Spinal cord (tissue), 10 donors: ENCODE measurements around the gene CDKN2B-AS1. TPM values are rescaled to one million over a fixed set of nuclear protein-coding genes. Genes with fewer than 3 reads are reported as not detected.
A peak's percentile ranks its signal among the peaks of the same experiment; 100 is the strongest.

Source experiments
- DNase-seq, 6 donors: peaks; one replicate each; pipeline versions ENCODE4 v3.0.0 to v3.0.0-alpha.2; 2013 to 2015; ENCODE audit warnings: low spot score in 6 of 6, low read depth in 4 of 6
- H3K27ac ChIP-seq: one replicate; pipeline ENCODE4 v1.5.1; 2013; ENCODE audit warnings: low read depth, low read length, control low read depth
- H3K27me3 ChIP-seq: one replicate; pipeline ENCODE4 v1.6.1; 2013; ENCODE audit warnings: low read length; ENCODE audit not compliant: control insufficient read depth, insufficient read depth
- H3K36me3 ChIP-seq: one replicate; pipeline ENCODE4 v1.6.1; 2013; ENCODE audit warnings: low read length; ENCODE audit not compliant: control insufficient read depth, insufficient read depth
- H3K4me1 ChIP-seq: one replicate; pipeline ENCODE4 v1.6.1; 2013; ENCODE audit warnings: low read length; ENCODE audit not compliant: control insufficient read depth, insufficient read depth
- H3K4me3 ChIP-seq: one replicate; pipeline ENCODE4 v1.5.1; 2013; ENCODE audit warnings: low read depth, low read length, control low read depth
- H3K9me3 ChIP-seq: one replicate; pipeline ENCODE4 v1.6.1; 2013; ENCODE audit warnings: low read length; ENCODE audit not compliant: control insufficient read depth, insufficient read depth
- WGBS: methylation state at CpG from one replicate; pipeline ENCODE4 v1.1.5; 2013; ENCODE audit warnings: missing lambda C conversion rate; ENCODE audit not compliant: insufficient coverage; 5-methylcytosine and 5-hydroxymethylcytosine counted together
- polyA plus RNA-seq, 2 donors: library from polyadenylated mRNA; unstranded; fragments of 120-200 nt; gene quantifications; one replicate each; pipeline ENCODE4 v1.2.1, GENCODE V29; 2013; ENCODE audit not compliant: insufficient read length in 2 of 2
- total RNA-seq, 2 donors: library from RNA; depleted of rRNA in 1 of 2; stranded (reverse); fragments of 120-200 nt in 1 of 2; fragments of >200 nt in 1 of 2; gene quantifications; one replicate each; pipeline versions ENCODE4 v1.2.3 to v1.2.4, GENCODE V29; 2013 to 2014
- donor health status: healthy.

CDKN2B-AS1 gene
- total and polyA plus RNA-seq, 4 donors: 0.29 to 0.55 (median 0.50) TPM

DNA sequence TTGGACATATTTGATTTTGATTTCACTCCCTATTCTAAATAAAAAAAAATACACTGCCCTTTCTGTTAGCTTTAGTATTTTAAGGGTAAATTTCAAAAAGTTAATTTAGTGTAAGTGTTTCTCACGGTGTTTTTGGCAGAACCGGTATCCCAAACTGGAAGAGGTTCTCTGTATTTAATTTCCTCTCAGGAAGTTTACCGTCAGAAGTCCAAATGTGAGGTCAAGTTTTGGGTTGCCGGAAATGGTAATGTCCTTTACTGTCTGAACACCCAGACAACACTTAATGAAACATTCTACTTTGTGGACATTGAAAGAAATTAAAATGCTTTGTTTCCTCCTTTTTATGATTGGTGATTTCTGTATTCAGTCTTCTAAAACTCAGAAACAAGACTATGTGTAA, 163.2 kb downstream of the CDKN2B-AS1 start:
- Histone ChIP-seq H3K36me3 (no peaks in the 10 kb centered on the region), H3K27me3 (no peaks in the 10 kb centered on the region), H3K27ac (no peak overlapping the region), H3K4me1 (no peaks in the 10 kb centered on the region), H3K9me3 (no peaks in the 10 kb centered on the region), H3K4me3 (no peak overlapping the region)
- WGBS: no CpG with 5 or more reads among the region's 4 CpGs
- no peak for DNase-seq

GRCh38 chr9:22158271-22158670, 163.7 kb downstream of the CDKN2B-AS1 start:
- H3K4me3 ChIP-seq: no peak overlapping the region
- no peak overlapping the region for H3K27ac ChIP-seq
- no peaks in the 10 kb centered on the region for H3K4me1 ChIP-seq
- no peak for DNase-seq
- H3K27me3 ChIP-seq: no peaks in the 10 kb centered on the region
- no peaks in the 10 kb centered on the region for H3K36me3 ChIP-seq
- no peaks in the 10 kb centered on the region for H3K9me3 ChIP-seq

- H3K4me3 ChIP-seq: no peak overlapping the region
- no CpG with 5 or more reads among the region's 3 CpGs for WGBS
- no peak overlapping the region for H3K27ac ChIP-seq
- no peaks in the 10 kb centered on the region for H3K36me3 ChIP-seq
- no peaks in the 10 kb centered on the region for H3K27me3 ChIP-seq
- DNase-seq: no peak
- H3K4me1 ChIP-seq: no peaks in the 10 kb centered on the region
- no peaks in the 10 kb centered on the region for H3K9me3 ChIP-seq
These were observed 164.3 kb downstream of the CDKN2B-AS1 start for GRCh38 chr9:22158927-22159346.

DNA sequence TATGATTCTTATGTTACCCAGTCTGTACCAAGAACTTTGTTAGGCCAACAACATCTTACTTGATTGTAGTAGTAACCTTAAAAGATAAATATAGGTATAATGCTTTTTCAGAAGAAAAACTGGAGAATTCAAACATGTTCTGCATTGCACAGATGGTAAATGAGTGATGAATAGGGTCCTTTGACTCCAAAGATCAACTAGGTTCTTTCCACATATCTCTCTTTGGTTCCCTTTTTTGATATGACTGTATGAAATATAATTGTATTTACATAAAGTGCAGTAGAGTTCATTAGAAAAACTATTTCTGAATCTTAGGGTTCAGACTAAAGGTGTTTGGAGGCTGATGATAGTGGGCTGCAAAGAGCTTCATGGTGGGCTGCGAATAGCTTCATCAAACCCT, 165.0 kb downstream of the CDKN2B-AS1 start:
- H3K36me3 ChIP-seq: no peaks in the 10 kb centered on the region
- no peak overlapping the region for H3K27ac ChIP-seq
- H3K4me3 ChIP-seq: no peak overlapping the region
- DNase-seq: no peak
- H3K27me3 ChIP-seq: no peaks in the 10 kb centered on the region
- no peaks in the 10 kb centered on the region for H3K4me1 ChIP-seq
- H3K9me3 ChIP-seq: no peaks in the 10 kb centered on the region
- WGBS: 100% methylated on average over 1 of the region's 1 CpG

DNA sequence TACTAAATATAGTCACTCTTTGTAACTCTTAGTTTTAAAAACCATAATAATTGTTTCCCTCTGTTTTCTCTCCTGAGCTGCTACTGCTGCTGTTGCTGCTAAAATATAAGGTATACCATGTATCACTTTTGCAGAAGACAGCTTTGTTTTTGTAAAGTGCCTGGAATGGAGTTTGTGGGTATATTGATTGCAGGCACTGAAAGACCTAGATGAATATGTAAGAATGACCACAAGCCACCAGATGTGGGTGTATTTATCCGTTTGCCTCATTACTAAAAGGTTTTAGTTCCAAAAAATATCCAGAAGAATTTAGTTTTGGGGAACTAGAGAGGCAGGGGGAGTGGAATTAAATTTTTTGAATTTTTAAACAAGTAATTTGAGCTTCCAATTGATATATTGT, 165.6 kb downstream of the CDKN2B-AS1 start:
- Histone ChIP-seq H3K36me3 (no peaks in the 10 kb centered on the region), H3K9me3 (no peaks in the 10 kb centered on the region), H3K27ac (no peak overlapping the region), H3K4me3 (no peak overlapping the region), H3K4me1 (no peaks in the 10 kb centered on the region), H3K27me3 (no peaks in the 10 kb centered on the region)
- WGBS: no CpG with 5 or more reads among the region's 1 CpG
- DNase-seq: no peak

DNA sequence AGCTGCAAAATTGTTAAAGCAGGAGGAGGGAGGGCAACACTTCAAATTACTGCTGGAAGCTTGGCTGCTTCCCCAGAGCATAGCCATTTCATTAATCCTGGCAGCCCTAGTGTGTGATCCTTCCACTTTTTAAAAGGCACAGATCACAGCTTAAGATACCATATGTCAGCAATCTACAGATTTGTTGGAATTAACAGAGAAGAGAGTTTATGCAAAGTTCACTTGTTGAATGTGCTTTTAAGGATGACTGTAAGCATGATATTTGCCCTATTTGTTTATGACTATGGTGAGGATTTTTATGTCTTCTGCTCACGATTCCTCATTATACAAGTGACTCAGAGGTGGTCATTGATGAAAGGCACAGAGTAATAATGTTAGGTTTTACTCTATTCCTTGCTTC, 170.6 kb downstream of the CDKN2B-AS1 start:
- no peak overlapping the region for H3K27ac ChIP-seq
- peak in 2 of 6 donors; percentile 23 to 37 for DNase-seq
- WGBS: no CpG with 5 or more reads among the region's 1 CpG
- H3K27me3 ChIP-seq: no peaks in the 10 kb centered on the region
- H3K9me3 ChIP-seq: no peaks in the 10 kb centered on the region
- H3K4me3 ChIP-seq: no peak overlapping the region
- H3K4me1 ChIP-seq: no peaks in the 10 kb centered on the region
- H3K36me3 ChIP-seq: no peaks in the 10 kb centered on the region

GRCh38 chr9:22169243-22169642, 174.7 kb downstream of the CDKN2B-AS1 start:
- no CpG with 5 or more reads among the region's 2 CpGs for WGBS
- H3K9me3 ChIP-seq: no peaks in the 10 kb centered on the region

GRCh38 chr9:22169727-22170503, 175.3 kb downstream of the CDKN2B-AS1 start:
- no peak for DNase-seq
- H3K27me3 ChIP-seq: no peaks in the 10 kb centered on the region
- no peaks in the 10 kb centered on the region for H3K4me1 ChIP-seq
- no CpG with 5 or more reads among the region's 1 CpG for WGBS
- H3K4me3 ChIP-seq: no peak overlapping the region
- H3K27ac ChIP-seq: no peak overlapping the region
- no peaks in the 10 kb centered on the region for H3K36me3 ChIP-seq
- no peaks in the 10 kb centered on the region for H3K9me3 ChIP-seq

More at GRCh38 chr9:22169243-22169642, 174.7 kb downstream of the CDKN2B-AS1 start:
- Histone ChIP-seq H3K4me1 (no peaks in the 10 kb centered on the region), H3K4me3 (no peak overlapping the region), H3K36me3 (no peaks in the 10 kb centered on the region), H3K27ac (no peak overlapping the region), H3K27me3 (no peaks in the 10 kb centered on the region)
- DNase-seq: no peak
